Lung (tissue), 12 donors: ENCODE data around the gene BRCA2. TPM values are rescaled to one million over a fixed set of nuclear protein-coding genes. Genes with fewer than 3 reads are reported as not detected.

ENCODE experiments used
- ATAC-seq: fragments of 200-7000 bp; cut with Tn5 transposase; one replicate; pipeline ENCODE4 v1.9.1; 2020; ENCODE audit warnings: moderate number of reproducible peaks; ENCODE audit not compliant: insufficient read depth, low FRiP score
- DNase-seq, 3 donors: peaks; one replicate each; pipeline ENCODE4 v3.0.0-alpha.2; 2013 to 2017
- H3K27ac ChIP-seq, 2 donors: one replicate each; pipeline ENCODE4 v1.5.1; 2013; ENCODE audit warnings: mild to moderate bottlenecking in 2 of 2, moderate library complexity in 2 of 2, control low read depth in 1 of 2, inconsistent platforms in 1 of 2, low read depth in 1 of 2, low read length in 1 of 2
- H3K27me3 ChIP-seq, 3 donors: one replicate each; pipeline ENCODE4 v1.5.1; 2013; ENCODE audit warnings: low read length in 2 of 3; ENCODE audit not compliant: control insufficient read depth in 3 of 3, insufficient read depth in 3 of 3
- H3K36me3 ChIP-seq, 4 donors: one replicate each; pipeline ENCODE4 v1.5.1; 2013; ENCODE audit warnings: low read length in 4 of 4, mild to moderate bottlenecking in 1 of 4, moderate library complexity in 1 of 4; ENCODE audit not compliant: control insufficient read depth in 4 of 4, insufficient read depth in 4 of 4
- H3K4me1 ChIP-seq, 5 donors: one replicate each; pipeline ENCODE4 v1.5.1; 2013; ENCODE audit warnings: low read length in 5 of 5, mild to moderate bottlenecking in 2 of 5, moderate library complexity in 1 of 5; ENCODE audit not compliant: control insufficient read depth in 5 of 5, insufficient read depth in 5 of 5
- H3K4me3 ChIP-seq: one replicate; pipeline ENCODE4 v1.5.1; 2013; ENCODE audit warnings: mild to moderate bottlenecking, control low read depth, moderate library complexity
- H3K9ac ChIP-seq, 2 donors: one replicate each; pipeline ENCODE4 v1.5.1; 2013; ENCODE audit warnings: low read length in 2 of 2, control low read depth in 1 of 2; ENCODE audit not compliant: insufficient read depth in 1 of 2
- H3K9me3 ChIP-seq, 4 donors: one replicate each; pipeline ENCODE4 v1.5.1; 2013; ENCODE audit warnings: low read length in 3 of 4, mild to moderate bottlenecking in 1 of 4, moderate library complexity in 1 of 4; ENCODE audit not compliant: control insufficient read depth in 4 of 4, insufficient read depth in 3 of 4
- CTCF ChIP-seq: IDR thresholded peaks from 2 replicates; pipeline ENCODE4 v1.5.1; 2012; ENCODE audit warnings: mild to moderate bottlenecking; ENCODE audit errors: control extremely low read depth, extremely low read depth
- WGBS, 2 donors: extraction: QIAGEN DNeasy Blood & Tissue Kit; methylation state at CpG; one replicate each; pipeline ENCODE4 v1.1.7; 2013; 5-methylcytosine and 5-hydroxymethylcytosine counted together
- polyA plus RNA-seq, 2 donors: library from polyadenylated mRNA; stranded (reverse); fragments of 200-250 nt; gene quantifications; one replicate each; pipeline ENCODE4 v1.2.1, GENCODE V29; 2013
- total RNA-seq, 2 donors: library from RNA; depleted of rRNA in 1 of 2; stranded (reverse); fragments of >200 nt in 1 of 2; gene quantifications; one replicate each; pipeline ENCODE4 v1.2.1, GENCODE V29; 2014 to 2021
- donor health status: control.
- donor health status: control.
- donor health status: Bipolar disorder and iron deficiency.
- donor health status: healthy.
- donor health status: DM: yes; HTN: yes; CAD: no.

The BRCA2 gene
- total and polyA plus RNA-seq, 4 donors: 0.85 to 12.8 (median 2.4) TPM

GRCh38 chr13:32267836-32268439 lies 47.4 kb upstream of the BRCA2 start:
- TF ChIP-seq CTCF: no peak
- DNase-seq (no peak), ATAC-seq (peak; percentile 19)
- Histone ChIP-seq H3K4me1 (peaks cover 0 to 10% (median 4%) of the 10 kb centered on the region in 5 donors), H3K27me3 (peaks cover 0 to 2% (median 0%) of the 10 kb centered on the region in 3 donors), H3K9me3 (peaks cover 0 to 3% (median 0%) of the 10 kb centered on the region in 4 donors), H3K4me3 (no peak overlapping the region), H3K27ac (peak overlapping the region in 1 of 2 donors; percentile 35), H3K36me3 (peaks cover 0 to 21% (median 4%) of the 10 kb centered on the region in 4 donors), H3K9ac (no peak overlapping the region)
- 85 to 88% methylated on average over 7 of the region's 7 CpGs for WGBS, 2 donors

DNA sequence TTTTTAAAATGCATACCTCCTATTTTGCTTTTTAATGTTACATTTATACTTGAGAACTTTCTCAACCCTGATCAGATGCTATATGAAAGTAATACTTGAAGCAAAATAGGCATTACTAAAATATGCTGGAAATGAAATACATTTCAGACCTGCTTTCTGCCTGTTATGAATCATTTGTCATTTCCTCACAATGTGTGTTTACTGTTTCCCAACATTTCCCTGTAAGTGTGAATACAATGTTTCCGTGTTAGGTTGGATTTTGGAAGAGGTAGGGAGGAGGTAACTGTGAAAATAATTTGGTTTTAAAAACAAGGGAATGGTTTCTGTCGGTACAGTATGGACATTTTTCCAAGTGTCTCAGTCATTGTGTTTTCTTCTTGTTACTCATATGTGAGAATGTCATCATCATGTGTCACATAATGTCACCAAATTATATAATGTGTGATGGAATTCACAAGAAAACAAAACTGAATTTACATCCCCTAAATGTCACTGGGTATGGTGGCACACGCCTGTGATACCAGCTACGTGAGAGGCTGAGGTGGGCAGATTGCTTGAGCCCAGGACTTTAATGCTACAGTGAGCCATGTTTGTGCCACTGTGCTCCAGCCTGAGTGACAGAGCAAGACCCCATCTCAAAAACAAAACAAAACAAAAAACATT lies 43.2 kb upstream of the BRCA2 start:
- Histone ChIP-seq H3K9me3 (peaks cover 0 to 3% (median 0%) of the 10 kb centered on the region in 4 donors), H3K27ac (no peak overlapping the region), H3K27me3 (no peaks in the 10 kb centered on the region), H3K9ac (no peak overlapping the region), H3K4me3 (no peak overlapping the region), H3K36me3 (peaks cover 0 to 27% (median 11%) of the 10 kb centered on the region in 4 donors), H3K4me1 (peaks cover 0 to 5% (median 0%) of the 10 kb centered on the region in 5 donors)
- ATAC-seq: no peak
- 67 to 76% methylated on average over 4 of the region's 4 CpGs for WGBS, 2 donors
- DNase-seq: no peak
- TF ChIP-seq CTCF: no peak

GRCh38 chr13:32277839-32278238 lies 37.5 kb upstream of the BRCA2 start:
- DNase-seq: no peak
- Histone ChIP-seq H3K27ac (no peak overlapping the region), H3K9ac (no peak overlapping the region), H3K27me3 (no peaks in the 10 kb centered on the region), H3K36me3 (peaks cover 0 to 43% (median 14%) of the 10 kb centered on the region in 4 donors), H3K4me1 (no peaks in the 10 kb centered on the region), H3K4me3 (no peak overlapping the region), H3K9me3 (no peaks in the 10 kb centered on the region)
- ATAC-seq: no peak
- 48 to 98% methylated on average over 1 of the region's 1 CpG for WGBS, 2 donors
- TF ChIP-seq CTCF: no peak
